Transverse colon (tissue), 4 donors: Measurements from ENCODE around the gene TMEM47. TPM values are rescaled to one million over a fixed set of nuclear protein-coding genes. Genes with fewer than 3 reads are reported as not detected.

Experiments
- DNase-seq: peaks from one replicate; pipeline ENCODE4 v3.0.0-alpha.2; 2019
- H3K27ac ChIP-seq, 4 donors: fragments of 200-600 bp; sonication (generic); 2 replicates each; pipeline ENCODE4 v1.5.1; 2016 to 2018; ENCODE audit warnings: inconsistent platforms in 4 of 4
- H3K27me3 ChIP-seq: fragments of 200-600 bp; sonication (generic); 2 replicates; pipeline ENCODE4 v1.5.1; 2017; ENCODE audit warnings: inconsistent platforms
- H3K36me3 ChIP-seq, 4 donors: fragments of 200-600 bp; sonication (generic); 2 replicates each; pipeline ENCODE4 v1.5.1; 2017 to 2019; ENCODE audit warnings: inconsistent platforms in 4 of 4
- H3K4me1 ChIP-seq, 4 donors: fragments of 200-600 bp; sonication (generic); 2 replicates each; pipeline ENCODE4 v1.5.1; 2017 to 2020; ENCODE audit warnings: inconsistent platforms in 4 of 4
- H3K4me3 ChIP-seq, 4 donors: fragments of 200-600 bp; sonication (generic); 1 replicate in 1 of 4; 2 replicates in 3 of 4; pipeline versions ENCODE4 v1.5.1 to v1.6.1; 2017 to 2019; ENCODE audit warnings: inconsistent platforms in 4 of 4
- H3K9me3 ChIP-seq, 2 donors: fragments of 200-600 bp; sonication (generic); 2 replicates each; pipeline ENCODE4 v1.5.1; 2017 to 2019; ENCODE audit warnings: inconsistent platforms in 2 of 2
- CTCF ChIP-seq, 5 experiments: fragments of 200-600 bp in 3 of 5; fragments of 450-650 bp in 2 of 5; sonication (generic) in 3 of 5; IDR thresholded peaks; 1 replicate in 2 of 5; 2 replicates in 3 of 5; pipeline ENCODE4 v1.5.1; 2016 to 2017; ENCODE audit warnings: antibody characterized with exemption in 5 of 5, inconsistent platforms in 3 of 5, mild to moderate bottlenecking in 2 of 5, moderate library complexity in 1 of 5
- EP300 ChIP-seq: sonication (generic); formaldehyde crosslinking; IDR thresholded peaks from one replicate; pipeline ENCODE4 v1.6.1; 2017; ENCODE audit warnings: antibody characterized with exemption, low read depth
- POLR2A ChIP-seq: fragments of 450-650 bp; IDR thresholded peaks from one replicate; pipeline ENCODE4 v1.6.1; 2016; ENCODE audit warnings: antibody characterized with exemption, mild to moderate bottlenecking, moderate library complexity
- POLR2AphosphoS5 ChIP-seq, 3 donors: sonication (generic); formaldehyde crosslinking; IDR thresholded peaks; one replicate each; pipeline ENCODE4 v1.6.1; 2016; ENCODE audit warnings: antibody characterized with exemption in 3 of 3
- WGBS, 2 donors: methylation state at CpG; one replicate each; pipeline ENCODE4 v1.1.5; 2018; ENCODE audit warnings: low coverage in 1 of 2; 5-methylcytosine and 5-hydroxymethylcytosine counted together
- in situ Hi-C, 4 donors: fragments of 200-750 bp; cut with MboI; loops; one replicate each; pipeline versions ENCODE4 v1.15.0 to v1.15.1; 2017; ENCODE audit warnings: low sequenced_read_pairs in 3 of 4, low pct_ligation_motif_present in 1 of 4, low pct_unique_long_range_greater_than_20kb in 1 of 4
- intact Hi-C: fragments of 100-400 bp; cut with DNase I; formaldehyde crosslinking; loops from one replicate; pipeline ENCODE4 v1.15.1; 2023; ENCODE audit warnings: low total_unique reads
- total RNA-seq, 4 donors: library from RNA; depleted of rRNA; stranded (reverse); fragments of >200 nt; gene quantifications; one replicate each; pipeline ENCODE4 v1.1.0, GENCODE V29; 2016

Gene TMEM47
- total RNA-seq, 4 donors from 2014 or later: 14.9 to 20.8 (median 16.2) TPM

- 45 to 81% methylated on average over 2 to 3 of the region's 3 CpGs for WGBS, 2 donors
- intact Hi-C loops (no loop called here), in situ Hi-C loops (no loop called here)
- TF ChIP-seq POLR2AphosphoS5 (IDR thresholded peaks at IDR 0.05): no peak
- no peak for TF ChIP-seq POLR2A
- no peak for TF ChIP-seq CTCF (IDR thresholded peaks at IDR 0.05)
- TF ChIP-seq EP300: no peak
- no peak overlapping the region for H3K4me3 ChIP-seq
- no peaks in the 10 kb centered on the region for H3K27me3 ChIP-seq
- H3K4me1 ChIP-seq: no peaks in the 10 kb centered on the region
- no peak for DNase-seq
- H3K27ac ChIP-seq: no peak overlapping the region
- no peaks in the 10 kb centered on the region for H3K36me3 ChIP-seq
- H3K9me3 ChIP-seq: no peaks in the 10 kb centered on the region
Measured at GRCh38 chrX:34632384-34632783, 24.7 kb downstream of the TMEM47 start.

DNA sequence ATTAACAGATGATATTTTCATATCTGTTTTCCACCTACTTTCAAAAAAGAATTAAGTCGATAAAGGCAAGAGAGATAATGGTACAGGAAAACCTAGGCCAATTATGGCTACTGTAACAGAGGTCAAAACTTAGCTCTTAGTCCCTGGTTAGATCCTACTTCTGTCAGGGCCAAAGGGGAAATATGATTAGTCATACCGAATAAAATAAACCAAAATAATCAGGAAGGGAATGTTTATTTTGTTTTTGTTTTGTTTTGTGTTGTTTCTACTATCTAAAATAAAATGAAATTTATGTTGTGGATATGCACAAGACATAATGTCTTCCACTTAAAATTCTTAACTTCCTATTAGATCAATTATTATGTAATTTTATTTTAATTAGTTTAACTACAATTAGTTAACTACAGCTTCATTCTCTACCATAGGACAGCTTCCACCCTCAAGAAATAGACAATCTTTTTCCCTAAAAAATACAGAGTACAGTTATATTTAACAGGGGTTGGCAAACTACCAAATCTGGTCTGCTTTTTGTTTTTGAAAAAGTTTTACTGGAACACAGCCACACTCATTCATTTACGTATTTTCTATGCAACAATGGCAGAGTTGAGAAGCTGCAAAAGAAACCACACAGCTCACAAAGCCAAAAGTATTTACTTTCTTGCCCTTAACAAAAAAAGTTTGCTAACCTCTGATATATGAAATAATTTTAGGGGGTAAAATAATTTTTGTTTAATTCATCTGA is 25.4 kb downstream of the TMEM47 start:
- Histone ChIP-seq H3K27me3 (no peaks in the 10 kb centered on the region), H3K27ac (no peak overlapping the region), H3K4me1 (no peaks in the 10 kb centered on the region), H3K36me3 (no peaks in the 10 kb centered on the region), H3K4me3 (no peak overlapping the region), H3K9me3 (no peaks in the 10 kb centered on the region)
- no peak for DNase-seq
- TF ChIP-seq CTCF (IDR thresholded peaks at IDR 0.05) (no peak), POLR2AphosphoS5 (IDR thresholded peaks at IDR 0.05) (no peak), POLR2A (no peak), EP300 (no peak)
- in situ Hi-C loops (no loop called here), intact Hi-C loops (no loop called here)
- WGBS, 2 donors: 61 to 80% methylated on average over 1 to 3 of the region's 3 CpGs

GRCh38 chrX:34629572-34629971 is 27.5 kb downstream of the TMEM47 start:
- Histone ChIP-seq H3K27ac (no peak overlapping the region), H3K9me3 (no peaks in the 10 kb centered on the region), H3K27me3 (no peaks in the 10 kb centered on the region), H3K4me1 (no peaks in the 10 kb centered on the region), H3K4me3 (no peak overlapping the region), H3K36me3 (no peaks in the 10 kb centered on the region)
- in situ Hi-C loops (no loop called here), intact Hi-C loops (no loop called here)
- 83 to 84% methylated on average over 1 to 3 of the region's 3 CpGs for WGBS, 2 donors
- no peak for DNase-seq
- TF ChIP-seq CTCF (IDR thresholded peaks at IDR 0.05) (no peak), POLR2A (no peak), EP300 (no peak), POLR2AphosphoS5 (IDR thresholded peaks at IDR 0.05) (no peak)

DNA sequence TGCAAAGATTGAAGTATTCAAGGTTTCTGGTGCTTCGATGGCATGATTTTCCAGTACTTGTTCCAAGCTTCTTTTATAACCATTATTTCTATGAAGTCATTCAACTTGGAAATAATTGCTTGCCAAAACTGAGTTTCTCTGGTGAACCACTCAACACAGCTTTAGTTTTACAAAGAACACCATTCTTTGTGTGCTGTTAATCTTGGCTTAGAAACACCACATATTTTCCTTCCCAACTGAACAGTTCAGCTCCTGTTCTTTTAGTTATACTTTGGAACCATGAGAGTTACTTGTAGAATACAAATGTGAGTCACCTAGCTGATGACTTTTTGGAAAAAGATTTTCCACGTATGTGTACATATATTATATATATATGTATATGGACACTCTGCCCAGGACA is 32.7 kb downstream of the TMEM47 start:
- no peak overlapping the region for H3K27ac ChIP-seq
- no peaks in the 10 kb centered on the region for H3K9me3 ChIP-seq
- no peak overlapping the region for H3K4me3 ChIP-seq
- 60 to 83% methylated on average over 1 to 2 of the region's 2 CpGs for WGBS, 2 donors
- H3K36me3 ChIP-seq: no peaks in the 10 kb centered on the region
- no peaks in the 10 kb centered on the region for H3K27me3 ChIP-seq
- TF ChIP-seq CTCF (IDR thresholded peaks at IDR 0.05): no peak
- TF ChIP-seq POLR2AphosphoS5 (IDR thresholded peaks at IDR 0.05): no peak
- no peak for TF ChIP-seq POLR2A
- no peak for TF ChIP-seq EP300
- no peak for DNase-seq
- no peaks in the 10 kb centered on the region for H3K4me1 ChIP-seq
- intact Hi-C loops (no loop called here), in situ Hi-C loops (no loop called here)
